HCT116 (cell line): ENCODE measurements around the gene C1QA. TPM values are rescaled to one million over a fixed set of nuclear protein-coding genes. Genes with fewer than 3 reads are reported as not detected.

Experiments used
- ATAC-seq: fragments of 200-7000 bp; cut with Tn5 transposase; 2 replicates; pipeline ENCODE4 v1.9.1; 2020; ENCODE audit warnings: mild to moderate bottlenecking, moderate library complexity
- BruUV-seq: library from RNA; stranded (reverse); fragments of 400-500 nt; replicated peaks from 2 replicates; lab custom pipeline; 2021; lab: Mats Ljungman, UMichigan
- CTCF ChIA-PET: fragments of 300-600 bp; sonication (Branson Sonifier 250); formaldehyde crosslinking; loops from one replicate; lab custom pipeline; 2021; ENCODE audit warnings: antibody characterized with exemption; lab: Charles Lee
- POLR2A ChIA-PET: fragments of 300-600, 350-600 bp; sonication (Branson Sonifier 250); formaldehyde crosslinking; loops from one replicate; lab custom pipeline; 2021; ENCODE audit warnings: antibody characterized with exemption; lab: Charles Lee
- RAD21 ChIA-PET, 2 experiments: fragments of 300-600 bp; sonication (Branson Sonifier 250); formaldehyde crosslinking; loops; one replicate each; lab custom pipeline; 2023; ENCODE audit warnings: low total read pairs in 2 of 2; ENCODE audit not compliant: uncharacterized antibody in 2 of 2, unreplicated experiment in 2 of 2, low non-redundant PET in 1 of 2; lab: Charles Lee
- DNase-seq: peaks from one replicate; pipeline ENCODE4 v3.0.0-alpha.2; 2010; ENCODE audit warnings: low read depth, low spot score
- H2AFZ ChIP-seq: fragments of 200-600 bp; shearing (Covaris generic), sonication (generic); 2 replicates; pipeline ENCODE4 v1.6.1; 2017; ENCODE audit warnings: low read depth, mixed run types, mixed read lengths, antibody characterized with exemption, low read length; ENCODE audit not compliant: poor library complexity, severe bottlenecking
- H3K27ac ChIP-seq: 2 replicates; pipeline ENCODE4 v1.5.1; 2012; ENCODE audit warnings: low read depth, low read length
- H3K27me3 ChIP-seq: fragments of 200-600 bp; sonication (generic); 2 replicates; pipeline ENCODE4 v1.6.1; 2016; ENCODE audit warnings: mixed run types, low read length, mixed read lengths; ENCODE audit not compliant: insufficient read depth
- H3K36me3 ChIP-seq, 2 experiments: fragments of 200-500 bp in 1 of 2; fragments of 200-600 bp in 1 of 2; sonication (Bioruptor generic) in 1 of 2; sonication (generic) in 1 of 2; 2 replicates each; pipeline versions ENCODE4 v1.5.1 to v1.6.1; 2014 to 2016; ENCODE audit warnings: low read length in 2 of 2, inconsistent platforms in 1 of 2, mixed read lengths in 1 of 2, mixed run types in 1 of 2; ENCODE audit not compliant: insufficient read depth in 2 of 2, control insufficient read depth in 1 of 2
- H3K4me1 ChIP-seq, 2 experiments: fragments of 200-600 bp in 1 of 2; sonication (generic) in 1 of 2; 2 replicates each; pipeline versions ENCODE4 v1.5.1 to v1.6.1; 2012 to 2017; ENCODE audit warnings: low read length in 2 of 2, inconsistent platforms in 1 of 2, mild to moderate bottlenecking in 1 of 2, mixed read lengths in 1 of 2, mixed run types in 1 of 2, moderate library complexity in 1 of 2; ENCODE audit not compliant: insufficient read depth in 2 of 2, control insufficient read depth in 1 of 2
- H3K4me2 ChIP-seq: fragments of 200-600 bp; sonication (generic); 2 replicates; pipeline ENCODE4 v1.6.1; 2017; ENCODE audit warnings: mixed run types, low read length, mixed read lengths
- H3K4me3 ChIP-seq, 2 experiments: fragments of 200-600 bp in 1 of 2; sonication (generic) in 1 of 2; replicated peaks in 1 of 2; 2 replicates each; pipeline ENCODE4 v1.5.1; 2011 to 2016; ENCODE audit warnings: low read length in 2 of 2, control low read depth in 1 of 2, low read depth in 1 of 2, mild to moderate bottlenecking in 1 of 2, mixed read lengths in 1 of 2, mixed run types in 1 of 2
- H3K79me2 ChIP-seq: fragments of 200-600 bp; sonication (generic); 2 replicates; pipeline ENCODE4 v1.6.1; 2017; ENCODE audit warnings: mild to moderate bottlenecking, mixed run types, low read length, moderate library complexity, mixed read lengths; ENCODE audit not compliant: insufficient read depth
- H3K9ac ChIP-seq: fragments of 200-600 bp; sonication (generic); 2 replicates; pipeline ENCODE4 v1.6.1; 2016; ENCODE audit warnings: low read length, mixed read lengths
- H3K9me2 ChIP-seq: fragments of 200-600 bp; sonication (generic), shearing (Covaris generic); 2 replicates; pipeline ENCODE4 v1.6.1; 2017; ENCODE audit warnings: mixed run types, mild to moderate bottlenecking, moderate library complexity; ENCODE audit not compliant: insufficient read depth
- H3K9me3 ChIP-seq, 2 experiments: fragments of 200-500 bp in 1 of 2; fragments of 200-600 bp in 1 of 2; sonication (Bioruptor generic) in 1 of 2; sonication (generic) in 1 of 2; 2 replicates each; pipeline ENCODE4 v1.6.1; 2014 to 2017; ENCODE audit warnings: low read length in 2 of 2, mixed read lengths in 2 of 2, inconsistent platforms in 1 of 2, low read depth in 1 of 2, mild to moderate bottlenecking in 1 of 2, mixed run types in 1 of 2, moderate library complexity in 1 of 2; ENCODE audit not compliant: control insufficient read depth in 1 of 2, insufficient read depth in 1 of 2
- H4K20me1 ChIP-seq: fragments of 200-600 bp; sonication (generic), shearing (Covaris generic); 2 replicates; pipeline ENCODE4 v1.6.1; 2017; ENCODE audit warnings: mixed run types, mild to moderate bottlenecking, moderate library complexity; ENCODE audit not compliant: insufficient read depth
- CEBPB ChIP-seq: IDR thresholded peaks from 2 replicates; pipeline ENCODE4 v1.6.1; 2012; ENCODE audit warnings: low read depth
- CTCF ChIP-seq, 3 experiments: fragments of 200-600 bp in 1 of 3; sonication (generic) in 1 of 3; IDR thresholded peaks in 2 of 3; conservative IDR thresholded peaks in 1 of 3; 2 replicates each; pipeline ENCODE4 v1.5.1; 2012 to 2017; ENCODE audit warnings: low read depth in 2 of 3, low read length in 2 of 3, antibody characterized with exemption in 1 of 3, borderline replicate concordance in 1 of 3, control low read depth in 1 of 3, mild to moderate bottlenecking in 1 of 3, mixed read lengths in 1 of 3, mixed run types in 1 of 3, moderate library complexity in 1 of 3; ENCODE audit not compliant: insufficient read depth in 1 of 3
- ELF1 ChIP-seq: IDR thresholded peaks from 2 replicates; pipeline ENCODE4 v1.6.1; 2012; ENCODE audit warnings: low read depth, borderline replicate concordance
- EZH2 ChIP-seq: fragments of 200-600 bp; sonication (generic); IDR thresholded peaks from 2 replicates; pipeline ENCODE4 v1.6.1; 2017; ENCODE audit warnings: antibody characterized with exemption, mixed run types
- EZH2phosphoT487 ChIP-seq: fragments of 200-600 bp; IDR thresholded peaks from 2 replicates; pipeline ENCODE4 v1.6.1; 2018; ENCODE audit warnings: antibody characterized with exemption, borderline replicate concordance
- MAX ChIP-seq: IDR thresholded peaks from 2 replicates; pipeline ENCODE4 v1.6.1; 2012
- POLR2A ChIP-seq: IDR thresholded peaks from 2 replicates; pipeline ENCODE4 v1.7.0; 2011; ENCODE audit warnings: borderline replicate concordance; ENCODE audit not compliant: insufficient read depth, insufficient read length; ENCODE audit errors: extremely low read depth
- REST ChIP-seq: IDR thresholded peaks from 2 replicates; pipeline ENCODE4 v1.6.1; 2012; ENCODE audit warnings: low read depth
- SRF ChIP-seq: IDR thresholded peaks from 2 replicates; pipeline ENCODE4 v1.6.1; 2012; ENCODE audit warnings: low read depth
- intact Hi-C: fragments of 100-400 bp; cut with micrococcal nuclease; formaldehyde crosslinking; loops from 2 replicates; pipeline ENCODE4 v1.10.0; 2022
- total RNA-seq: library from RNA; stranded (reverse); gene quantifications from one replicate; pipeline ENCODE4 v1.2.1, GENCODE V29; 2021; ENCODE audit not compliant: unreplicated experiment

Gene C1QA
- total RNA-seq, 1 experiment from 2014 or later, result 0.91 TPM

GRCh38 chr1:22683547-22683946 lies 47.1 kb downstream of the C1QA start (continued):
- TF ChIP-seq CEBPB, result no peak

GRCh38 chr1:22685591-22686059 lies 49.2 kb downstream of the C1QA start:
- DNase-seq (no peak), ATAC-seq (no peak)
- BruUV-seq, result no TSS peak
- Histone ChIP-seq H3K9me2 (no peaks in the 10 kb centered on the region), H3K4me3 (no peak overlapping the region), H3K9ac (no peak overlapping the region), H2AFZ (no peak overlapping the region), H3K36me3 (no peaks in the 10 kb centered on the region), H3K27me3 (no peaks in the 10 kb centered on the region), H3K4me2 (no peak overlapping the region), H3K9me3 (no peaks in the 10 kb centered on the region), H3K4me1 (peaks cover 7 to 15% of the 10 kb centered on the region in 2 experiments; a peak in 3 of 4 replicates), H4K20me1 (no peaks in the 10 kb centered on the region), H3K79me2 (no peaks in the 10 kb centered on the region), H3K27ac (no peak overlapping the region)
- POLR2A ChIA-PET, result no interaction called here
- CTCF ChIA-PET, result no interaction called here
- RAD21 ChIA-PET, result no interaction called here
- intact Hi-C loops, result no loop called here
- TF ChIP-seq REST (no peak), EZH2phosphoT487 (no peak), POLR2A (no peak), EZH2 (no peak), SRF (no peak), CTCF (IDR thresholded peaks at IDR 0.05 in 2 of 3, conservative IDR thresholded peaks at IDR 0.05 in 1 of 3; ENCODE audit: borderline replicate concordance in 1 of 3, insufficient read depth in 1 of 3, low read depth in 2 of 3, low read length in 2 of 3) (no peak), MAX (no peak), ELF1 (no peak)
- TF ChIP-seq, all 23 proteins: peak for 0
